H9 (cell line): ENCODE measurements around the gene A2ML1. TPM values are rescaled to one million over a fixed set of nuclear protein-coding genes. Genes with fewer than 3 reads are reported as not detected.

ENCODE experiments used
- DNase-seq: peaks from one replicate; pipeline ENCODE4 v3.0.0-alpha.2; 2017
- H2AFZ ChIP-seq: one replicate; pipeline ENCODE4 v1.6.1; 2013; ENCODE audit warnings: mild to moderate bottlenecking, low read length, control low read depth, moderate library complexity
- H2AK5ac ChIP-seq: 2 replicates; pipeline ENCODE4 v1.6.1; 2013; ENCODE audit warnings: low read length, control low read depth, mixed read lengths; ENCODE audit not compliant: insufficient read length
- H2BK120ac ChIP-seq: one replicate; pipeline ENCODE4 v1.6.1; 2013; ENCODE audit warnings: low read depth, mild to moderate bottlenecking, low read length, control low read depth, inconsistent platforms; ENCODE audit not compliant: poor library complexity, severe bottlenecking
- H2BK12ac ChIP-seq: 2 replicates; pipeline ENCODE4 v1.6.1; 2013; ENCODE audit warnings: low read length, control low read depth, mixed read lengths, low read depth; ENCODE audit not compliant: insufficient read length
- H2BK15ac ChIP-seq: 2 replicates; pipeline ENCODE4 v1.6.1; 2013; ENCODE audit warnings: low read depth, low read length, control low read depth
- H2BK20ac ChIP-seq: one replicate; pipeline ENCODE4 v1.6.1; 2013; ENCODE audit warnings: low read depth, mild to moderate bottlenecking, low read length, control low read depth, inconsistent platforms; ENCODE audit not compliant: poor library complexity, severe bottlenecking
- H2BK5ac ChIP-seq: 2 replicates; pipeline ENCODE4 v1.6.1; 2013; ENCODE audit warnings: low read length, control low read depth, mixed read lengths; ENCODE audit not compliant: insufficient read length
- H3K14ac ChIP-seq: 2 replicates; pipeline ENCODE4 v1.6.1; 2013; ENCODE audit warnings: low read length, control low read depth; ENCODE audit not compliant: insufficient read depth
- H3K18ac ChIP-seq: 2 replicates; pipeline ENCODE4 v1.6.1; 2013; ENCODE audit warnings: low read depth, mild to moderate bottlenecking, mixed read lengths, low read length, control low read depth; ENCODE audit not compliant: insufficient read length
- H3K23ac ChIP-seq: 2 replicates; pipeline ENCODE4 v1.6.1; 2013; ENCODE audit warnings: low read length, control low read depth, mixed read lengths, low read depth; ENCODE audit not compliant: insufficient read length
- H3K23me2 ChIP-seq: 2 replicates; pipeline ENCODE4 v1.6.1; 2013; ENCODE audit warnings: low read depth, mild to moderate bottlenecking, mixed read lengths, low read length, control low read depth; ENCODE audit not compliant: insufficient read length, poor library complexity, severe bottlenecking
- H3K27ac ChIP-seq: 2 replicates; pipeline ENCODE4 v1.5.1; 2013; ENCODE audit warnings: low read length, control low read depth, mixed read lengths, low read depth; ENCODE audit not compliant: insufficient read length
- H3K27me3 ChIP-seq: 2 replicates; pipeline ENCODE4 v1.6.1; 2013; ENCODE audit warnings: low read length, control low read depth, inconsistent platforms; ENCODE audit not compliant: insufficient read depth
- H3K4ac ChIP-seq: 2 replicates; pipeline ENCODE4 v1.6.1; 2013; ENCODE audit warnings: low read depth, mild to moderate bottlenecking, control low read depth, inconsistent platforms, low read length, moderate library complexity
- H3K4me1 ChIP-seq: 2 replicates; pipeline ENCODE4 v1.6.1; 2013; ENCODE audit warnings: low read length, control low read depth, inconsistent platforms; ENCODE audit not compliant: insufficient read depth
- H3K4me2 ChIP-seq: 2 replicates; pipeline ENCODE4 v1.6.1; 2013; ENCODE audit warnings: low read length, control low read depth, mixed read lengths; ENCODE audit not compliant: insufficient read length, insufficient read depth
- H3K56ac ChIP-seq: 2 replicates; pipeline ENCODE4 v1.6.1; 2013; ENCODE audit warnings: low read depth, mild to moderate bottlenecking, mixed read lengths, low read length, control low read depth; ENCODE audit not compliant: insufficient read length
- H3K79me1 ChIP-seq: 2 replicates; pipeline ENCODE4 v1.6.1; 2013; ENCODE audit warnings: low read depth, mild to moderate bottlenecking, moderate library complexity, low read length, control low read depth, inconsistent platforms; ENCODE audit not compliant: insufficient read depth, poor library complexity, severe bottlenecking
- H3K79me2 ChIP-seq: 2 replicates; pipeline ENCODE4 v1.6.1; 2013; ENCODE audit warnings: low read length, control low read depth, inconsistent platforms; ENCODE audit not compliant: insufficient read depth
- H3K9ac ChIP-seq: 2 replicates; pipeline ENCODE4 v1.6.1; 2013; ENCODE audit warnings: low read length, control low read depth, mixed read lengths; ENCODE audit not compliant: insufficient read length; ENCODE audit errors: extremely low read depth
- H3K9me3 ChIP-seq: one replicate; pipeline ENCODE4 v1.6.1; 2013; ENCODE audit warnings: low read depth, low read length, inconsistent platforms; ENCODE audit not compliant: control insufficient read depth
- H3T11ph ChIP-seq: one replicate; pipeline ENCODE4 v1.6.1; 2013; ENCODE audit warnings: mild to moderate bottlenecking, low read length, control low read depth, inconsistent platforms
- H4K20me1 ChIP-seq: one replicate; pipeline ENCODE4 v1.6.1; 2013; ENCODE audit not compliant: control insufficient read depth, insufficient read length, insufficient read depth
- H4K5ac ChIP-seq: 2 replicates; pipeline ENCODE4 v1.6.1; 2013; ENCODE audit warnings: low read depth, mild to moderate bottlenecking, mixed read lengths, low read length, control low read depth; ENCODE audit not compliant: insufficient read length
- H4K8ac ChIP-seq: replicated peaks from 2 replicates; pipeline ENCODE4 v1.6.1; 2013; ENCODE audit warnings: low read length, control low read depth, mixed read lengths, low read depth; ENCODE audit not compliant: insufficient read length
- H4K91ac ChIP-seq: 2 replicates; pipeline ENCODE4 v1.6.1; 2013; ENCODE audit warnings: low read depth, mild to moderate bottlenecking, moderate library complexity, mixed read lengths, low read length, control low read depth; ENCODE audit not compliant: insufficient read length
- H3K27ac Mint-ChIP-seq, 3 experiments: 2 replicates in 2 of 3; 3 replicates in 1 of 3; pipeline ENCODE4 v1.8.0; 2020 to 2021; ENCODE audit warnings: mixed read lengths in 3 of 3, mild to moderate bottlenecking in 1 of 3, moderate library complexity in 1 of 3
- H3K27me3 Mint-ChIP-seq: 2 replicates; pipeline ENCODE4 v1.8.0; 2021; ENCODE audit warnings: low read depth, mild to moderate bottlenecking, moderate library complexity, mixed read lengths
- H3K36me3 Mint-ChIP-seq, 3 experiments: 2 replicates in 2 of 3; 3 replicates in 1 of 3; pipeline ENCODE4 v1.8.0; 2020 to 2021; ENCODE audit warnings: low read depth in 3 of 3, mixed read lengths in 3 of 3; ENCODE audit not compliant: insufficient read depth in 1 of 3
- H3K4me1 Mint-ChIP-seq, 2 experiments: 2 replicates each; pipeline ENCODE4 v1.8.0; 2020; ENCODE audit warnings: mixed read lengths in 2 of 2
- H3K4me3 Mint-ChIP-seq, 2 experiments: 2 replicates in 1 of 2; 3 replicates in 1 of 2; pipeline ENCODE4 v1.8.0; 2020 to 2021; ENCODE audit warnings: mild to moderate bottlenecking in 2 of 2, mixed read lengths in 2 of 2, moderate library complexity in 1 of 2
- H3K9me3 Mint-ChIP-seq, 2 experiments: 2 replicates in 1 of 2; 3 replicates in 1 of 2; pipeline ENCODE4 v1.8.0; 2020; ENCODE audit warnings: mild to moderate bottlenecking in 2 of 2, mixed read lengths in 2 of 2, moderate library complexity in 1 of 2
- WGBS: extraction: QIAGEN DNeasy Blood & Tissue Kit; methylation state at CpG from one replicate; pipeline ENCODE4 v1.1.7; 2013; ENCODE audit warnings: missing lambda C conversion rate, low lambda C conversion rate, mixed read lengths; ENCODE audit not compliant: insufficient read length; ENCODE audit errors: extremely low coverage; 5-methylcytosine and 5-hydroxymethylcytosine counted together
- total RNA-seq: library from RNA; stranded (reverse); gene quantifications from 2 replicates; pipeline ENCODE4 v1.2.1, GENCODE V29; 2021
- TF ChIP-seq, protein P1 (sequence below): fragments of 200-600 bp; sonication (generic); conservative IDR thresholded peaks from 3 replicates; pipeline ENCODE4 v1.8.0; 2021; ENCODE audit warnings: antibody characterized with exemption, mild to moderate bottlenecking

The A2ML1 gene
- total RNA-seq, 1 experiment from 2014 or later, result 2.8 TPM

DNA sequence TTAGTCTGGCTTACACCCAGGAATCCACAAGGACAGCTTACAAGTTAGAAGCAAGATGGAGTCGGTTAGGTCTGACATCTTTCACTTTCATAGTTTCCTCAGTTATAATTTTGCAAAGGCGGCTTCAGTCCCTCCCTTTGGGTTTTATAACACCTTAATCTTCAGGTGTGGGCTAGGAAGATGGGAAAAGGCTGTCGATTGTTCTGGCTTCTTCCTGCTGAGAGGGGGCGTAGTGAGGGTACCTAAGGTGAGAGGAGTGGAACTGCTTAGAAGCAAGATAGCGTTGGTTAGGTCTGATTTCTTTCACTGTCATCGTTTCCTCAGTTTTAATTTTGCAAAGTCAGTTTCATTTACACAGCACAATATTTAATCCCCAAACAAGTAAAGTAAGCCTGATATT is 10.1 kb downstream of the A2ML1 start:
- Histone ChIP-seq H4K91ac (no peak overlapping the region), H3K23ac (no peak overlapping the region), H2BK15ac (no peak overlapping the region), H3K56ac (no peak overlapping the region), H2AK5ac (no peak overlapping the region), H2BK5ac (no peak overlapping the region), H3K18ac (no peak overlapping the region), H4K5ac (no peak overlapping the region), H2BK120ac (no peak overlapping the region), H2BK20ac (no peak overlapping the region), H4K8ac (no peak overlapping the region), H3K27me3 (no peaks in the 10 kb centered on the region), H3K9me3 (no peaks in the 10 kb centered on the region), H3K9ac (no peak overlapping the region), H3K23me2 (no peaks in the 10 kb centered on the region), H4K20me1 (no peaks in the 10 kb centered on the region), H3K79me2 (no peaks in the 10 kb centered on the region), H2AFZ (no peak overlapping the region), H3K4me1 (peaks cover 9% of the 10 kb centered on the region; the same call in 1 of the 2 replicates), H3K79me1 (no peaks in the 10 kb centered on the region), H3K27ac (no peak overlapping the region), H3T11ph (no peak overlapping the region), H3K4me2 (no peak overlapping the region), H3K14ac (no peak overlapping the region), H2BK12ac (no peak overlapping the region), H3K4ac (no peak overlapping the region)
- H3K27ac Mint-ChIP-seq, result peak overlapping the region in 2 of 3 experiments; percentile 62 to 76; a peak in 3 of 7 replicates
- WGBS, result no CpG with 5 or more reads among the region's 6 CpGs
- H3K4me1 Mint-ChIP-seq, result peaks cover 62 to 65% of the 10 kb centered on the region in 2 experiments
- no peak overlapping the region for H3K4me3 Mint-ChIP-seq
- TF ChIP-seq, protein P1, sequence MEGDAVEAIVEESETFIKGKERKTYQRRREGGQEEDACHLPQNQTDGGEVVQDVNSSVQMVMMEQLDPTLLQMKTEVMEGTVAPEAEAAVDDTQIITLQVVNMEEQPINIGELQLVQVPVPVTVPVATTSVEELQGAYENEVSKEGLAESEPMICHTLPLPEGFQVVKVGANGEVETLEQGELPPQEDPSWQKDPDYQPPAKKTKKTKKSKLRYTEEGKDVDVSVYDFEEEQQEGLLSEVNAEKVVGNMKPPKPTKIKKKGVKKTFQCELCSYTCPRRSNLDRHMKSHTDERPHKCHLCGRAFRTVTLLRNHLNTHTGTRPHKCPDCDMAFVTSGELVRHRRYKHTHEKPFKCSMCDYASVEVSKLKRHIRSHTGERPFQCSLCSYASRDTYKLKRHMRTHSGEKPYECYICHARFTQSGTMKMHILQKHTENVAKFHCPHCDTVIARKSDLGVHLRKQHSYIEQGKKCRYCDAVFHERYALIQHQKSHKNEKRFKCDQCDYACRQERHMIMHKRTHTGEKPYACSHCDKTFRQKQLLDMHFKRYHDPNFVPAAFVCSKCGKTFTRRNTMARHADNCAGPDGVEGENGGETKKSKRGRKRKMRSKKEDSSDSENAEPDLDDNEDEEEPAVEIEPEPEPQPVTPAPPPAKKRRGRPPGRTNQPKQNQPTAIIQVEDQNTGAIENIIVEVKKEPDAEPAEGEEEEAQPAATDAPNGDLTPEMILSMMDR, result peak; percentile 22; the same call in 1 of the 3 replicates
- no peaks in the 10 kb centered on the region; a peak in 1 of 5 replicates for H3K9me3 Mint-ChIP-seq
- H3K27me3 Mint-ChIP-seq, result no peaks in the 10 kb centered on the region; the same call in 1 of the 2 replicates
- no peak for DNase-seq
- peaks cover 0 to 7% (median under 1%) of the 10 kb centered on the region in 3 experiments; a peak in 4 of 7 replicates for H3K36me3 Mint-ChIP-seq
